HG02588 (cell line): ENCODE measurements around the gene GFAP.

Experiments used
- ATAC-seq: cut with Tn5 transposase; IDR thresholded peaks from one replicate; pipeline ENCODE4 v1.9.1; 2021; ENCODE audit warnings: mild to moderate bottlenecking, moderate library complexity; ENCODE audit not compliant: unreplicated experiment

GFAP gene

DNA sequence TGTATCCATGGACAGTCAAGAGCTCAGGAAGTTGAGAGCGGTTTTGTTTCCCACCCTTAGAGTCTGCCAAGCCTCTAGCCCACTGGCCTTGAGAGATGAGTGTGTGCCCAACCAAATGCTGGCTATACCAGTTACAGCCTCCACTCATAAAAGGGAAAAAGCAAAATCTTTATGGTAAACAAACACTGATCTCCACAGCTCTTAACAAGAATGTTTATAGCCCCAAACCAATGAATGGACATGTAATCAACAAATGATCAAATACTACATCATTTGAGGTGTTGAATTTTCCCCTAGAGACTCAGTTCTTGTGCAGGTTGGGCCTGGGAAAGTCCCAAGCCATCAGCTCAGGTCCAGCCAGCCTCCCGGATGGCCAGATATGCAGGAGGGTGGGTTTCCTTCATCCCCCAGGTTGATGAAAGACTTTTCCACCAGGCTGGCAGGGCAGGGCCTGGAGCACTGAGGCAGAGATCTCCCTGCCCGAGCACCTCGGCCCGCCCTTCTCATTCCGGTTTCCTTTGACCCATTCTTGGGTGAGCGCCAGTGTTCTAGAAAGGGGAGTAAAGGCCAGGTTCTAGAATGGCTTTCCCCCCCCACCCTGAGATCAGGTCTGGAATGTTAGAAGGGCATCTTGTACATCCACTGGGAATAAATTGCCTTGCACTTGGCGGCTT lies 12.2 kb downstream of the GFAP start:
- no peak for ATAC-seq

DNA sequence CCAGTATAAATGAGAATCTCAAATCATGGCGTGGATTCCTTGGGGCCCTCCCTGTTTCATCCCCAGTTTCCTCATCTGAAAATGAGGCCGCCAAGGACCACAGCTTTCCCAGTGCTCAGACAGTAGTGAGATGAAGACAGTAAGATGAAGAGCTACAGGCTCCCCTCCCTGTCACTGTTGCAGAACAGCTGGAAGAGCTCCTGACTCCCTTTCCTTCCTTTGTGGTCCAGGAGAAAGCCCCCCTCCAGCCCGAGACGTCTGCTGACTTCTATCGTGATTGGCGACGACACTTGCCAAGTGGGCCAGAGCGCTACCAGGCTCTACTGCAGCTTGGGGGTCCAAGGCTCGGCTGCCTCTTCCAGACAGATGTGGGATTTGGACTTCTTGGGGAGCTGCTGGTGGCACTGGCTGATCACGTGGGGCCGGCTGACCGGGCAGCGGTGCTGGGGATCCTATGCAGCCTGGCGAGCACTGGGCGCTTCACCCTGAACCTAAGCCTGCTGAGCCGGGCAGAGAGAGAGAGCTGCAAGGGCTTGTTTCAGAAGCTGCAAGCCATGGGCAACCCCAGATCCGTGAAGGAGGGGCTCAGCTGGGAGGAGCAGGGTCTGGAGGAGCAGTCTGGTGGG lies 13.1 kb downstream of the GFAP start:
- no peak for ATAC-seq

DNA sequence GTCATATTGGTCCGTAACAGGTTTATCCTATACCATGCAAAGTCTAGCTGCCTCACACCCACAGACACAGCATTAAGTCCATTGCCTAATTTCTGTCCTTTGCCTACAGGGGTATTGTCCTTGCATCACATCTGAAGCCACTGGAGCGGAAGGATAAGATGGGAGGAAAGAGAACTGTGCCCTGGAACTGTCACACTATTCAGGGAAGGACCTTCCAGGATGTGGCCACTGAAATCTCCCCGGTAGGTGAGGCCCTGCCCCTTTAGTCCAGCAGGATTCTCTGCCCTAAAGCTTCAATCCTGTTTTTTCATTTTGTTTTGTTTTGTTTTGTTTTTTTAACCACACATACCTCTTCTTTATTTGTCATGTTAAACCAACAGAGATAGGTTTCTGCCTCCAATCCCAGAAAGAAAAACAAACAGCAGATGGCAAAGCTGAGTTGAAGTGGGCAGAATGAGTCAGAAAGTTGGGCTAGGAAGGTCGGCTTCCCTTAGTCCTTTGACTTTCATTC lies 13.8 kb downstream of the GFAP start:
- no peak for ATAC-seq

DNA sequence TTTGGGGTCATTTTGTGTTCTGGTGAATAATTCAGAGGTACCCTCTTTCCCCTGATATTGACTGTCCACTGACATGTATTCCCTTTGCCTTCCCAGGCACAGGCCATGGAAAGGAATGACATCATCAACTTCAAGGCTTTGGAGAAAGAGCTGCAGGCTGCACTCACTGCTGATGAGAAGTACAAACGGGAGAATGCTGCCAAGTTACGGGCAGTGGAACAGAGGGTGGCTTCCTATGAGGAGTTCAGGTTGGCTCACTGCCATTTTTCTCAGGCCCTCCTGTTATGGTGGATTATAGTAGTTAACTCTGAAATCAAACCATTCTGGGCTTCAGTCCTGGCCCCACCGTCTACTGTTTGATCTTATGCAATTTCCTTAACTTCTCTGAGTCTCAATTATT lies 14.4 kb downstream of the GFAP start:
- no peak for ATAC-seq

DNA sequence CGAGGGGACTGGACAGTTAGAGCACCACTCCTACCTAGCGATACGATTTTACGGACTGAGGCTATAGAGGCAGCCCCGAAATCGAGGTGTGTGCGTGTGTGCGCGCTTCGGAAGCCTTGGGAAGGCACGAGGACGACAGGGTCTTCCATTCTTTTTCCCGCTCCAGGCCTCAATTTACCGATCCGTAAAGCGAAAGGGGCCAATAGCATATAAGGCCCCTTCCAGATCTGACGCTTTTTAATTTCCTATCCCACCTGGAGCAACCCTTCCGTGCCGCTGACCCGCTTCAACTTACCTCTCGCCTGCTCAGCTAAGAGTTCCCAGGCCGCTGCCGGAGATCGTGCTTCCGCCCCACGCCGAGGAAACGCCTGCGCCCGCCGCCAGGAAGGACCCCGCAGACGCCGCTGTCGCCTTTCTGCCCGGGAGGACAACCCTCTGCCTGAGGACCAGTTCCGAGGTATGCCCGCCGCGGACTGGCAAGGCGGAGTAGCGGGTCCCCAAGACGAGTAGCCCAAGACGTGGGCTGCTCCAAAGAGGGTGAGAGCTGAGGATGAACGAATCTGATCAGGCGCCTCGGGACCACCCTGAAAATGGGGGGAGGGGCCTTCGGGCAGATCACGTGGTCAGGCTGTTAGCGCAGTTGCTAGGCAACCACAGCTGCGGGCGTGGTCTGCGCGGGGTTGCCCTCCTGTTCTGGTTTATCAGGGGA lies 16.1 kb downstream of the GFAP start, which contains the start of gene EFTUD2:
Gene EFTUD2, minus strand, starts transcription at position 372 of the 709 bp plus-strand sequence. CDS start 4,924 bp downstream, outside the sequence.
- peak; percentile 71 for ATAC-seq

DNA sequence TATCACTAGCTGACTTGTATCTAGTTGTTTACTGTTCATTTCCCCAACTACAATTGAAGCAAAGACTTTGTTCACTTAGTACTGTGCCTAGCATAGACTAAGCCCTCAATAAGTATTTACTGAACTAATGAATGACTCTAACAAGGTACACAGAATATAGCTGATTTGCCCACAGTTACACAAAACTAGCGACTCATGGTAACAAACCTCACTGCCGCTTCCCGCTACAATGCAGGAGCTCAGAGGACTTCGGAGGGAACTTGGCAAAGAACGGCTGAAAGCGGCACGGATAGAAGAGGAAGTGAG lies 16.6 kb downstream of the GFAP start:
- no peak for ATAC-seq

DNA sequence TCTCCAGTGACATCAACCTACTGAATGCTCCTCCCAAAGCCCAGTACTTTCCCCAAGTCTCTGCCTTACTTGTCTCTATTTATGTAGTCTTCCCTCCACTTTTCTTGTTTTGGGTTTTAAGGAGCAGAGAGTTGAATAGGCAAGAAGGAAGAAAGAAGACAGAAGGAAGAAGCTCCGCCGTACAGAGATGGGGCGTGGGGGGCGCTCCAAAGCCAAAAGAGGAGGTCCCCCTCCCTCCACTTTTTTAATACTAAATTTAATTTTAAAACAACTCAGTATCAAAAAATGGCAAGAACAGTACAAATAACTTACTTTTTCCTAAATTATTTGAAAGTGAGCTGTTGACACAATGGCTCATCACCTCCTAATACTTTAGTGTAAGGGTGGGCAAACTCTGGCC lies 20.7 kb downstream of the GFAP start:
- no peak for ATAC-seq

DNA sequence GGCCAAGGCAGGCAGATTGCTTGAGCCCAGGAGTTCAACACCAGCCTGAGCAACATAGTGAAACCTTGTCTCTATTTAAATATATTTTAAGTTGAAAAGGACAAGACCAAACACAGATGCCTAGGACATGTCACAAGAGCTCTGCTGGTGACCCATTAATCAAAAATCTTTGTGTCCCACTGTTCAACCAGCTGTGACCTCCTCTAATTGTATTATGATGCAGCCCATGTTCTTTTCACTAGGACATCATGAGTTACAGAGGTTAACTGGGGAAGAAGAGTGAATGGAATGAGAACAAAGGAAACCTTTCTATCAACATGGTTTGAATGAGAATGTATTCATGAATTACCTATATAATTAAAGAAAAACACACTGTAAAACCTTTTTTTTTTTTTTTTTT lies 23.1 kb downstream of the GFAP start:
- no peak for ATAC-seq

DNA sequence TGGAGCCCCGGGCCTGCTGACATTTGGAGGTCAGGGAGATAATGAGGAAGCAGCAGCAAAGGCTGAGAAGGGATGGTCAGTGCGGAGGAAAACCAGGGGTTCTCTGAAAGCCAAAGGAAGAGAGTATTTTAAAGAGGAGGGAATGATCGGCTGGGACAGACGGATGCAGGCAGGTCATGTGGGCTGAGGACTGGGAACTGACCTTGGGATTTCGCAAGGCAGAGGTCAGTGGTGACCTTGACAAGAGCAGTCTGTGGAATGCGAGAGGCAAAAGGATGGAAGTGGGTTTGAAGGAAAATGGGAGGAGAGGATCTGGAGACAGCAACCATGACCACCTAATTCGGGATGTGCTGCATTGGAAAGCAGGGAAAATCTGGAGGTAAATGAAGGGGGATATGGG lies 26.3 kb downstream of the GFAP start:
- no peak for ATAC-seq

DNA sequence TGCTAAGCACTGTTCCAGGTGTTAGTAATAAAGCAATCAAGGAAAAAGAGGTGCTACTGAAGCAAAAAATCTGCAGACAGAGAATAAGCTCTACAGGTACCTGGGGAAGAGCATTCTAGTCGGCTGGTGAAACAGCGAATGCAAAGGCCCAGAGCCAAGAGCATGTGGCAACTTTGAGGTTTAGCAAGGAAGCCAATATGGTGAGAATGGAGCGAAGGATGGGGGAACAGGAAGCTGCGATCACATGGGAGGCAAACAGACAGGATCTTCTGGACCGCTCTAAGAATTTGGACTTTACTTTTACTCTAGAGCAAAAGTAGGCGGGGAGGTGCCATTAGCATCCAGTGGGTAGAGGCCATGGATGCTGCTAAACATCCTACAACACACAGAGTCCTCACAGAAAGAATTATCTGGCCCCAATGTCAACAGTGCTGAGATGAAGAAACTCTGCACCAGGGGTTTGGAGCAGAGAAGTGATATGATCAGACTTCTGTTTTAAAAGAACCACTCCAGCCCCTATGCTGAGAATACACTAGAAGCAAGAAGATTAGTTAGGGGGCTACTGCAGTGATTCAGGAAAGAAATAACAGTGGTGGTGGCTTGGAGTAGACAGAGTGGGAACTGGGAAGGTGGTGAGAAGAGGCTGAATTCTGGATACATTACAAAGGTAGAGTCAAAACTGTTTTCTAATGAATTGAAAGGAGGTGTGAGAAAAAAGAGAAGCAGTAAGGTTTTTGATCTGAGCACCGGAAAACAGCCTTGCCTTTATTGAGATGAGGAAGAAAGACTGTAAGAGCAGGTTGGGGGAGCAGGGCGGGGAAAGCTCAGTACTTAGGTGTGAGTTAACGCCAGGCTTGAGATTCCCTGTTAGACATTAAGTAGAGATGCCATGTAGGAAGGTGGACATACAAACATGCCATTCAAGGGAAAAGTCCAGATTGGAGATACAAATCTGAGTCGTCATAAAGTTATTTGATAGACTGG lies 27.0 kb downstream of the GFAP start:
- no peak for ATAC-seq

DNA sequence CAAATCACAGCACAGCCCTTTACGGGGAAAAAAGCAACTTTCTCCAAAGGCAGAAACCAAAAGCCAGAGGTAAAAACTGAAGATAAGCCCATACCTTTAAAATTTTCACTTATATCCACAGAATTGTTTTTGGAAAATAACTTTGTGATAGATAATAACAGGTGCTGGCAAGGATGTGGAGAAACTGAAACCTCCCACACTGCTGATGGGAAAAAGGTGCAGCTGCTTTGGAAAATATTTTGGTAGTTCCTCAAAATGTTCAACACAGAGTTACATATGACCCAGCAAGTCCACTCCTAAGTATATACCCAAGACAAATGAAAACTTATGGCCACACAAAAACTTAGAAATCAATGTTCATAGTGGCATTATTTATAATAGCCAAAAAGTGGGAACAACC lies 28.3 kb downstream of the GFAP start:
- ATAC-seq = no peak

DNA sequence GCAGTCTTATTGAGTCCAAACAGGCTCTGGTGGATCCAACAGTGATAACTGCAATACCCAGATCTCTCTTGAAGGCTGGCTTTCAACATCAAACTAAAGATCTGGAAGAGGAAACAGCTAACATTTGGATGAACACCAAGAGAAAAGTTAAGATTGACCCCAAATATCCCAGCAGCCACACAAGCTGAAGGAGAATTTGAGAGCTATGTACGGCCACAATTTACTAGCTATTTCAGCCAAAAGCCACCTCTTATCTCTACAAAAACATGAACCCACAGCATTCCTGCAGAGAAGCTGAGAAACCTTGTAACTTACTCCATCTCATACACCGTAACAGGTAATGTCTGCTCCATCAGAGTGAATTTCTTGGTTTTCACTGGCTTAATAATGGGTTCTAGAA lies 30.4 kb downstream of the GFAP start:
- ATAC-seq = no peak

DNA sequence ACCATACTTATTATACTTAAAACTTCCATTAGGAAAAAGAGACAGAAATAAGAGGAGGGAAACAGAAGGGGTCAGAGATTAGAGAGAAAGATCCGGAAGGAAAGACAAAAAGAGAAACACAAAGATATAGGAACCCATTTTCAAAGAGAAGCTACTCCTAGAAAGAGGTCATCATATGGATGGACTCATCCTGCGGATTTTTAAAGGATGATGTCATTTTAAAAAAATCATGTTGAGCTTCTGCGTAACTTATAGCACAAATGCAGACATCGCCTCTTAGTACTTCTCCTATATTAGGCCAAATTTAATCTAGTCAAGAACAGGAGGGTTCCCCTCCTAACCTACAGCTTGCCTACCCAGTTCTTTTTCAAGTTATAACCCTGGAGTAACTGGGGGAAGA lies 34.2 kb downstream of the GFAP start:
- ATAC-seq = no peak

DNA sequence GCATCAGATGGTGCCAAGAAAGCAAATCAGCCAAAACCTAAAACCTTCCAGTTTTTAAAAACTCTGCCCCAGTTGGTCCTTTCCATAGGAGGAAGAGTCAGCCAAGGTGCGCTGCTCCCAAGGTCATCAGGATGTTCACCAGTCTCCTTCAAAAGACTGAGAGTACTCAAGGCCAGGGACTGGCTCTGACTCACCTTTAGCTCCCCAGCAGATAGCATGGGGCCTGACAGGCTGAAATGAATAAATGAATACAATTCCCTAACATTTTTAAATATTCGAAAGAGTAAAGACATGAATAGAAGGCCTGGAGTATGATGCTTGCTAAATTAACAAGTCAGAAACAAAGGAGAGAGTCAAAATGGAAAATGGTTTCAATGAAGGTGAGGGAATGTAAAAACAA lies 35.2 kb downstream of the GFAP start:
- ATAC-seq = no peak

DNA sequence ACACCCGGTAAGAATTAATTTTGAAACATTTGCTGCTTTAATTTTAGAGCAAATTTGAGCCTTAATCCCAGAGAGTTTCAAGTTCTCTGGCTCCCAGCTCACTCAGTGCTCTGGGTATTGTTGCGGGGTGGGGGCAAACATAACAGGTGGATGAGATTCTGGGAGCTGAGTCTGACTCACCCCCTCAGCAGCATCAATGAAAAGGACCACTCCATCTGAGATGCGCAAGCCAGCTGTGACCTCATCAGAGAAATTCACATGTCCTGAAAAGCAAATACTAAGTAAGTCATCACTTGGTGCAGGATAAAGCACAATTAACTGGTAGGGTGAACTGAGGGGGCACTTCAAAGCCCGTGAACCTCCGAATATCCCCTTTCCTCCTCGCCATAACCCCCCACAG lies 35.9 kb downstream of the GFAP start:
- no peak for ATAC-seq

DNA sequence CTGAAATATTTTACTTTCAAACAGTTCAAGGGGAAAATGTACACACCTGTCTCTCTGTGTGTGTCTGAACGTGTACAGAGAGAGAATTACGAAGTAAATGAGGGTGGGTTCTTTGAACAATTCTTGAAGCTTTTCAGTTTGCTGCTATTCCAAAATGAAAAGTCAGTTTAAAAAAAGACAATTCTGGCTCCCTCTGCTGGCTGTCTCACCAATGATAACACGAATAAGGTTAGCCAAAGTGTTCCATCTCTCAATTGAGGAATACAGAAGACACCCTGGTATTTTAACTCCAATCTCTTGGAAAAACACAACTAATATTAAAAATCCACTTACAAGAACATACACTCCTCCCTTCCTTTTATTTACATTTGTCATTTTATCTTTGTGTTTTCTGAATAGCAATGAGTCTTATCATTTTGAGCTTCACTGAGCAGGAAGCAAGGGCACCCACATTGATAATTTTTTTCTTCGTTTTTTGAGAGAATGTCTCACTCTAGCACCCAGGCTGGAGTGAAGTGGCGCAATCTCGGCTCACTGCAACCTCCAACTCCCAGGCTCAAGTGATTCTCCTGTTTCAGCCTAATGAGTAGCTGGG lies 36.6 kb downstream of the GFAP start:
- no peak for ATAC-seq

DNA sequence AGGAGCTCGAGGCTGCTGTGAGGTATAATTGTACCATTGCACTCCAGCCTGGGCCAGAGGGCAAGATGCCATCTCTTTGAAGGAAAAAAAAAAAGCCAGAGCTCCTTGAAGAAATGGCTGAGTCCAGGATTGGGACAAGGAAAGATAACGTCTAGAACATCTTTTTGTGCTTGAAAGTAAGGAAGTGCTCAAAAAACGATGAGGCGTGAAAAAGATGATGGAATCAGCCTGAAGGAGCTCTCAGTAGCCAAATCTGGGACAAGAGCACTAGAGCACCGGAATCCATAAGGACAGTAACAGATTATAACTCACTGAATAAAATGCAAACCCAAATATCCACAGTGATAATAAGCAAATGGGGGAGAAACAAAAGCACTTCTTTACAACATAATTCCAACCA lies 38.2 kb downstream of the GFAP start:
- no peak for ATAC-seq

DNA sequence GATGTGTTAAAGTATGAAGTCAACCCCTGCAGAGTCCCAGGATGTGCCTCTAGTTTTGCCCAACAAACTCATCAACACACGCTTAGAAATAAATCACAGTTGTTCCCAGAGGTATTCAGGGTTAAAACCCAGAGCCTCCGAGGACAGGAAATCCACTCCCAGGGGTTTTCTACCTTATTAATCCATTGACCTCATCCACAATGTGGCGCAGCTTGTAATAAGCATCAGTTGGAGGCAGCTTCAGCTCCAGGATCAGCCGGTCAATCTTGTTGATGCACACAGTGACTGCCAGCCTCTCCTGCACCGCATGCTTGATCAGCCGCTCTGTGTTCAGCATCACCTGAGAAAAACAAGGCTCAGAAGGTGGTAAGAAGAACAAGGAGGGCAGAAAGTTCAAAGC lies 39.5 kb downstream of the GFAP start:
- no peak for ATAC-seq

DNA sequence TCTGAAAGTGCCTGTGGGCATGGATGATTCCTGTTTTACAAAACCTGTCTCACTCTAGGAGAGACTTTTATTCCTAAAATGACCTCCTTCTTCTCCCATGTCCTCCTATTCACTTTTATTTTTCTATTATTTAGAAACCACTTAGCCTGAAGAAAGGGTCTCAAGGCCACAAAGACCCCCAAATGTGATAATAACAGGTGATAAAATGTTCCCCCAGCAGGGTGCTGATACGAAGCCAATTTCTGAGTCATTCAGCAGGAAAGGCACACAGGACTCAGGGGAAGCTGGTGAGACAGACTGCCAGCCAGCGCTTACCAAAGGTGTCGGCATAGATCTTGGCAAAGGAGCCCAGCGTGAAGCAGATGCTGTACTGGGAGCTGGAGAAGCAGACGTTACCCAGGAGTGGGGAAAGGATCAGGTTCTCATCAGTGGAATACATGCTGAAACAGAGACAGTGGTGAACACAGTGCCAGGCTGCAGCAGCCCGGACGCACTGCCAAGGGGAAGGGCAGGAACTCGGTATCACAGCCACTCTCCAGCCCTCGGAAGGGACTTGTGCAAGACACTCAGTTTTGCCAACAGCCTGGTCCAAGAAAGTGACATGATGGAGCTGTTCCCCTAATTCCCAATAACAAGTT lies 43.0 kb downstream of the GFAP start:
- ATAC-seq = no peak

DNA sequence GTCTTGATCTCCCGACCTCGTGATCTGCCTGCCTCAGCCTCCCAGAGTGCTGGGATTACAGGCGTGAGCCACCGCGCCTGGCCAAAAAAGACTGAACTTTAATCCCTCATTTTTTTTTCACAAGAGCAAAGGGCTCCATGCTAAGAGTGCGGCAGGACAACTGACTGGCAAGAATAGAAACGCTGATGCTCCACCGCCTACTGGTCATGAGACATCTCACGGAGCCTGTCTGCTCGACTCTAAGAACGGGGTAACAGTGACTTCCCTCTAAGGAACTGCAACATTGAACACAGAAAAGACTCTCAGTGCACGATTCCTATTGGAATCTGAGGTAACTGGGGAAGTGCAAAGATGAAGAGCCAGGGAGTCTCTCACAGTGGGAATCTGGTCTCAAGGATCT lies 43.7 kb downstream of the GFAP start:
- ATAC-seq = no peak
